Mesothelial cell of epicardium (in vitro differentiated cells): ENCODE measurements around the gene ERG. TPM values are rescaled to one million over a fixed set of nuclear protein-coding genes. Genes with fewer than 3 reads are reported as not detected.

Experiments
- DNase-seq, 2 experiments: peaks; one replicate each; pipeline ENCODE4 v3.0.0; 2021; ENCODE audit warnings: low spot score in 2 of 2; ENCODE audit not compliant: unreplicated experiment in 2 of 2
- H3K27ac Mint-ChIP-seq: 2 replicates; pipeline ENCODE4 v1.8.0; 2021; ENCODE audit warnings: mixed read lengths
- H3K27me3 Mint-ChIP-seq: 2 replicates; pipeline ENCODE4 v1.8.0; 2021; ENCODE audit warnings: low read depth, mixed read lengths
- H3K36me3 Mint-ChIP-seq: 2 replicates; pipeline ENCODE4 v1.8.0; 2021; ENCODE audit warnings: mixed read lengths
- H3K4me1 Mint-ChIP-seq: 2 replicates; pipeline ENCODE4 v1.8.0; 2021; ENCODE audit warnings: mixed read lengths
- H3K4me3 Mint-ChIP-seq: 2 replicates; pipeline ENCODE4 v1.8.0; 2021; ENCODE audit warnings: mild to moderate bottlenecking, moderate library complexity, mixed read lengths
- H3K9me3 Mint-ChIP-seq: 2 replicates; pipeline ENCODE4 v1.8.0; 2021; ENCODE audit warnings: mixed read lengths
- CTCF ChIP-seq: fragments of 200-600 bp; sonication (generic); IDR thresholded peaks from one replicate; pipeline ENCODE4 v1.5.0; 2021; ENCODE audit warnings: antibody characterized with exemption; ENCODE audit not compliant: unreplicated experiment
- total RNA-seq: library from RNA; stranded (reverse); gene quantifications from 3 replicates; pipeline ENCODE4 v1.2.1, GENCODE V29; 2021

ERG gene
- total RNA-seq, 1 donor from 2014 or later: 2.5 TPM

DNA sequence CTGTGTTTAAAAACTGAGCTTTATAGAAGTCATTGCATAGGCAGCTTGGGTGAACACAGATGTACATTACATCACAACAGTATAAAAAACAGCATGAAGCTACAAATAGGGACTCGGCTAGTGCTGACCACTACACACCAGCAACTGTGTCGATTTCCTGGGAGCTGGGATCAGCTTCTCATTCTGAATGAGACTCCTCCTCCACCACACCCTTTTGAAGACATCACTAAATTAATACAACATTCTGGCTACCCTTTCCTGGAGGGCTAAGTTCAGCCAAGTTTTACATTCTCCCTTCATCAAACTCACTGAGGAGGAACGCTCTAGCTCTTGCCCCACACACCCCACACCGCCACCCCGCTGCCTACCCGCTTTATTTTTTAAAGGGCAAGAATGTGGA is 102.7 kb downstream of the ERG start:
- Mint-ChIP-seq H3K4me3 (no peak overlapping the region), H3K36me3 (no peaks in the 10 kb centered on the region), H3K9me3 (no peaks in the 10 kb centered on the region), H3K27ac (no peak overlapping the region), H3K4me1 (peaks cover 27% of the 10 kb centered on the region), H3K27me3 (peaks cover 41% of the 10 kb centered on the region)
- TF ChIP-seq CTCF: no peak
- no peak for DNase-seq

DNA sequence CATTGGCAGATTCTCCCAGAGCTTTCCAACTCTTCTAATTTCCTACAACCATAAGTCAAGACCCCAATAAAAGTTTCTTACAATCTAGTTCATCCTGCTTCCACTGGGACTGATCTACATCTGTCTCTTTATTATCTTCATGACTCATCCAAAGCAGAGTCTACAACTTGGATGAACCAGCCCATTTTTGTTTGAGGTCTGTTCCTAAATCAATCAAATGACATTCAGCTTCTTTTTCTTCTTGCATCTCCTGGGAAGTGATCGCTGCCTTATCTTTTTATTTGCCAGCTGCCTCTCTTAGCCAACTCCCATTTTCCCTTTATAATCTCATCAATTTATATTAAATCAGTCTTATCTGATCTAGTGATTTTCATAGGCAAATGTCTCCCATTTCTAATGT is 105.6 kb downstream of the ERG start:
- Mint-ChIP-seq H3K9me3 (no peaks in the 10 kb centered on the region), H3K4me3 (no peak overlapping the region)

GRCh38 chr21:38389896-38390295 is 108.4 kb downstream of the ERG start:
- Mint-ChIP-seq H3K27me3 (peaks cover 6% of the 10 kb centered on the region), H3K27ac (no peak overlapping the region), H3K36me3 (no peaks in the 10 kb centered on the region), H3K4me1 (peaks cover 36% of the 10 kb centered on the region), H3K4me3 (no peak overlapping the region), H3K9me3 (no peaks in the 10 kb centered on the region)
- no peak for TF ChIP-seq CTCF
- DNase-seq: no peak

More for the DNA sequence above, 105.6 kb downstream of the ERG start:
- TF ChIP-seq CTCF: no peak
- Mint-ChIP-seq H3K4me1 (peaks cover 40% of the 10 kb centered on the region), H3K36me3 (no peaks in the 10 kb centered on the region), H3K27ac (no peak overlapping the region), H3K27me3 (peaks cover 26% of the 10 kb centered on the region)
- no peak for DNase-seq

- no peak for TF ChIP-seq CTCF
- peaks cover 5% of the 10 kb centered on the region for H3K27me3 Mint-ChIP-seq
- H3K9me3 Mint-ChIP-seq: no peaks in the 10 kb centered on the region
- H3K27ac Mint-ChIP-seq: no peak overlapping the region
- H3K4me1 Mint-ChIP-seq: peaks cover 36% of the 10 kb centered on the region
- no peak overlapping the region for H3K4me3 Mint-ChIP-seq
- DNase-seq: no peak
- no peaks in the 10 kb centered on the region for H3K36me3 Mint-ChIP-seq
Measured at GRCh38 chr21:38389354-38389676, 109.0 kb downstream of the ERG start.

DNA sequence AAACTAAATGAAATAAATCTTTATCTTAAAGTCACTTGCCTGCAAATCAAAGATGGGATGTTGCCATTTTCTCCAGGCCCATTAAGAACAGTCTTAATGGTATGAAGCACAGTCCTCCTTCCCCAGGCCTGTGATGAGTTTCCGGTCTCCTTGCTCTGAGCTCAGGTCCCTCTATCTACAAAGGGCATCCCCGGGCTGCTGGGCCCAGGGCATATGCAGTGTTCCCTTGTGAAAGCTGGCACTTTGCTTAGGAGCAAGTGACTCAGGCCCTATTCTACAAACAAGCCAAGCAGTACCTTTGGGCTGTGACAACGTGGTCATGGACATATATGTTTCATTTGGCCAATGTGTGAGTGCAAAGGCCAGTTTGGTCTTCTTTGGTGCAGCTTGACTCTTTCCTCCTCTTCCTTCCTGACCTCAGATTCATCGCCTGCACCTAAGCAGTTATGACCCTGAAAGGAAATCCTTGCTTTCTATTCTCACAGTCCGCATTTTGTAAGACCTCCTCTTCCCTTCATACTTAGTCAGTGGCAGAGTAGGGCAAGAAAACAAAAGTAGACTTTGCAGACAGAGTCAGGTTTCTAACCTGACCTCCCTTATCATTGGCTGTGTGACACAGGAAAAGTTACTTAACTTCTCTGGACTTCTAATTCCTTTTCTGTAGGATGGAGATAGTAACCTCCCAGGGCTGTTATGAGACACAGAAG is 109.5 kb downstream of the ERG start:
- no peak for DNase-seq
- H3K36me3 Mint-ChIP-seq: no peaks in the 10 kb centered on the region
- peaks cover 3% of the 10 kb centered on the region for H3K27me3 Mint-ChIP-seq
- TF ChIP-seq CTCF: no peak
- peak overlapping the region; percentile 32 for H3K27ac Mint-ChIP-seq
- no peaks in the 10 kb centered on the region for H3K9me3 Mint-ChIP-seq
- H3K4me1 Mint-ChIP-seq: peaks cover 38% of the 10 kb centered on the region
- no peak overlapping the region for H3K4me3 Mint-ChIP-seq

- H3K4me3 Mint-ChIP-seq: no peak overlapping the region
- no peak overlapping the region for H3K27ac Mint-ChIP-seq
Measured at GRCh38 chr21:38388203-38388602, 110.1 kb downstream of the ERG start.

More at GRCh38 chr21:38388203-38388602, 110.1 kb downstream of the ERG start:
- TF ChIP-seq CTCF: no peak
- H3K36me3 Mint-ChIP-seq: no peaks in the 10 kb centered on the region
- peaks cover 34% of the 10 kb centered on the region for H3K4me1 Mint-ChIP-seq
- no peak for DNase-seq
- no peaks in the 10 kb centered on the region for H3K27me3 Mint-ChIP-seq
- no peaks in the 10 kb centered on the region for H3K9me3 Mint-ChIP-seq
